B cell (primary cell): Measurements from ENCODE around the gene OLFM3. TPM values are rescaled to one million over a fixed set of nuclear protein-coding genes. Genes with fewer than 3 reads are reported as not detected.

Experiments
- ATAC-seq: fragments of 200-7000 bp; cut with Tn5 transposase; one replicate; pipeline ENCODE4 v1.10.0; 2021; ENCODE audit warnings: low read depth, mild to moderate bottlenecking, moderate number of reproducible peaks, moderate library complexity
- CTCF ChIA-PET: fragments of 350-600 bp; sonication (Branson Sonifier 250); formaldehyde crosslinking; loops from one replicate; lab custom pipeline; 2021; ENCODE audit warnings: antibody characterized with exemption, inconsistent platforms; lab: Charles Lee
- POLR2A ChIA-PET: fragments of 350-600 bp; sonication (Branson Sonifier 250); formaldehyde crosslinking; loops from one replicate; lab custom pipeline; 2021; ENCODE audit warnings: antibody characterized with exemption; lab: Charles Lee
- DNase-seq: peaks from one replicate; pipeline ENCODE4 v3.0.0; 2013
- H2AFZ ChIP-seq: 2 replicates; pipeline ENCODE4 v1.6.1; 2012; ENCODE audit warnings: mild to moderate bottlenecking, low read depth, low read length; ENCODE audit not compliant: insufficient read depth, poor library complexity, severe bottlenecking
- H3K27ac ChIP-seq, 2 donors: 1 replicate in 1 of 2; 2 replicates in 1 of 2; pipeline ENCODE4 v1.5.1; 2012 to 2013; ENCODE audit warnings: low read length in 2 of 2, mild to moderate bottlenecking in 2 of 2, moderate library complexity in 1 of 2
- H3K27me3 ChIP-seq, 4 experiments: fragments of 200-600 bp in 1 of 4; sonication (generic) in 1 of 4; replicated peaks in 1 of 4; 1 replicate in 2 of 4; 2 replicates in 2 of 4; pipeline versions ENCODE4 v1.6.1 to v1.7.0; 2013 to 2016; ENCODE audit warnings: low read length in 3 of 4, mild to moderate bottlenecking in 2 of 4, mixed read lengths in 1 of 4, moderate library complexity in 1 of 4; ENCODE audit not compliant: insufficient read depth in 4 of 4, control insufficient read depth in 3 of 4; ENCODE audit errors: control extremely low read depth in 1 of 4
- H3K36me3 ChIP-seq, 2 experiments: replicated peaks in 1 of 2; 1 replicate in 1 of 2; 2 replicates in 1 of 2; pipeline versions ENCODE4 v1.6.1 to v1.7.1; 2013; ENCODE audit warnings: low read length in 1 of 2; ENCODE audit not compliant: insufficient read depth in 2 of 2, control insufficient read depth in 1 of 2; ENCODE audit errors: control extremely low read depth in 1 of 2, extremely low read depth in 1 of 2
- H3K4me1 ChIP-seq, 2 donors: fragments of 200-600 bp in 1 of 2; sonication (generic) in 1 of 2; 1 replicate in 1 of 2; 2 replicates in 1 of 2; pipeline versions ENCODE4 v1.5.1 to v1.6.1; 2013 to 2017; ENCODE audit warnings: low read length in 2 of 2; ENCODE audit not compliant: control insufficient read depth in 2 of 2, insufficient read depth in 2 of 2
- H3K4me2 ChIP-seq: replicated peaks from 2 replicates; pipeline ENCODE3; 2012; ENCODE audit warnings: mild to moderate bottlenecking, low read depth, low read length; ENCODE audit not compliant: poor library complexity, severe bottlenecking
- H3K4me3 ChIP-seq, 5 experiments: fragments of 200-600 bp in 1 of 5; sonication (generic) in 1 of 5; 1 replicate in 3 of 5; 2 replicates in 2 of 5; pipeline versions ENCODE4 v1.5.1 to v1.7.0; 2011 to 2016; ENCODE audit warnings: low read length in 4 of 5, mild to moderate bottlenecking in 4 of 5, low read depth in 2 of 5, control low read depth in 1 of 5, moderate library complexity in 1 of 5; ENCODE audit not compliant: insufficient read depth in 1 of 5; ENCODE audit errors: control extremely low read depth in 1 of 5, extremely low read depth in 1 of 5
- H3K79me2 ChIP-seq: fragments of 200-600 bp; sonication (generic); one replicate; pipeline ENCODE4 v1.6.0; 2016; ENCODE audit warnings: low read length; ENCODE audit not compliant: control insufficient read depth, insufficient read depth
- H3K9ac ChIP-seq: fragments of 200-600 bp; sonication (generic); 2 replicates; pipeline ENCODE4 v1.6.1; 2017; ENCODE audit warnings: mild to moderate bottlenecking, low read length, moderate library complexity
- H3K9me3 ChIP-seq, 3 donors: one replicate each; pipeline versions ENCODE4 v1.6.1 to v1.7.1; 2013; ENCODE audit warnings: low read length in 2 of 3; ENCODE audit not compliant: control insufficient read depth in 2 of 3, insufficient read depth in 1 of 3; ENCODE audit errors: control extremely low read depth in 1 of 3
- H4K20me1 ChIP-seq: 2 replicates; pipeline ENCODE4 v1.6.0; 2012; ENCODE audit warnings: mild to moderate bottlenecking, low read length; ENCODE audit not compliant: insufficient read depth, control insufficient read depth, poor library complexity, severe bottlenecking
- H3K27ac Mint-ChIP-seq: one replicate; pipeline ENCODE4 v1.8.0; 2021; ENCODE audit warnings: mixed read lengths
- H3K27me3 Mint-ChIP-seq: one replicate; pipeline ENCODE4 v1.8.0; 2021; ENCODE audit warnings: mixed read lengths
- H3K4me1 Mint-ChIP-seq: one replicate; pipeline ENCODE4 v1.8.0; 2021; ENCODE audit warnings: mixed read lengths
- H3K4me3 Mint-ChIP-seq: one replicate; pipeline ENCODE4 v1.8.0; 2021; ENCODE audit warnings: mixed read lengths
- H3K9me3 Mint-ChIP-seq: one replicate; pipeline ENCODE4 v1.8.0; 2022; ENCODE audit warnings: mixed read lengths; ENCODE audit not compliant: insufficient read depth
- EZH2 ChIP-seq: IDR thresholded peaks from 2 replicates; pipeline ENCODE4 v1.6.1; 2012; ENCODE audit warnings: borderline replicate concordance, low read depth, mild to moderate bottlenecking, moderate library complexity, low read length; ENCODE audit not compliant: insufficient read depth, poor library complexity, severe bottlenecking
- WGBS: methylation state at CpG from one replicate; pipeline ENCODE4 v1.1.5; 2013; ENCODE audit warnings: missing lambda C conversion rate; ENCODE audit not compliant: insufficient coverage; 5-methylcytosine and 5-hydroxymethylcytosine counted together
- intact Hi-C: fragments of 100-400 bp; cut with micrococcal nuclease; formaldehyde crosslinking; loops from one replicate; pipeline ENCODE4 v1.10.0; 2022
- polyA plus RNA-seq: library from polyadenylated mRNA; depleted of rRNA; stranded (reverse); fragments of >200 nt; gene quantifications from 2 replicates; pipeline ENCODE4 v1.2.3, GENCODE V29; 2012
- total RNA-seq, 2 donors: library from RNA; stranded (reverse); fragments of 120-200 nt in 1 of 2; gene quantifications; 1 replicate in 1 of 2; 2 replicates in 1 of 2; pipeline versions ENCODE4 v1.2.3 to v1.2.4, GENCODE V29; 2013 to 2022
- TF ChIP-seq, protein P1 (sequence below): fragments of 200-600 bp; IDR thresholded peaks from one replicate; pipeline ENCODE4 v1.8.0; 2022; ENCODE audit warnings: antibody characterized with exemption, mild to moderate bottlenecking

The OLFM3 gene
- total and polyA plus RNA-seq, 2 donors (not counting 1 experiment from before 2014, with no cell fraction given): not detected

DNA sequence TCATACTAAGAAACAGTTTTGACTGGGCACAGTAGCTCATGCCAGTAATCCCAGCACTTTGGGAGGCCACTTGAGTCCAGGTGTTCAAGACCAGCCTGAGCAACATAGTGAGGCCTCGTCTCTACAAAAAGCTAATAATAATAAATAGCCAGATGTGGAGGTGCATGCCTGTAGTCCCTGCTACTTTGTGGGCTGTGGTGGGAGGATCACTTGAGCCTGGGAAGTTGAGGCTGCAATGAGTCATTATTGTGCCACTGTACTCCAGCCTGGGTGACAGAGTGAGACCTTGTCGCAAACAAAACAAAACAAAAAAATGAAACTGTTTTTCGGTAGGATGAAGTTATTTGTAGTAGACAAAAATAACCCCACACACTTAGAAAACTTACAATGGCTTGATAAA lies 19.0 kb upstream of the OLFM3 start:
- POLR2A ChIA-PET: no interaction called here
- peaks cover 0 to 6% (median 0%) of the 10 kb centered on the region in 3 donors for H3K9me3 ChIP-seq
- H3K9ac ChIP-seq: no peak overlapping the region
- H2AFZ ChIP-seq: no peak overlapping the region
- no peak overlapping the region for H3K4me2 ChIP-seq
- Mint-ChIP-seq H3K4me3 (no peak overlapping the region), H3K27me3 (no peaks in the 10 kb centered on the region), H3K4me1 (no peaks in the 10 kb centered on the region), H3K27ac (no peak overlapping the region), H3K9me3 (peaks cover 5% of the 10 kb centered on the region)
- no peaks in the 10 kb centered on the region for H3K79me2 ChIP-seq
- H3K27me3 ChIP-seq: no peaks in the 10 kb centered on the region
- intact Hi-C loops: no loop called here
- CTCF ChIA-PET: no interaction called here
- H3K4me3 ChIP-seq: no peak overlapping the region
- no peak for TF ChIP-seq EZH2
- TF ChIP-seq, protein P1, sequence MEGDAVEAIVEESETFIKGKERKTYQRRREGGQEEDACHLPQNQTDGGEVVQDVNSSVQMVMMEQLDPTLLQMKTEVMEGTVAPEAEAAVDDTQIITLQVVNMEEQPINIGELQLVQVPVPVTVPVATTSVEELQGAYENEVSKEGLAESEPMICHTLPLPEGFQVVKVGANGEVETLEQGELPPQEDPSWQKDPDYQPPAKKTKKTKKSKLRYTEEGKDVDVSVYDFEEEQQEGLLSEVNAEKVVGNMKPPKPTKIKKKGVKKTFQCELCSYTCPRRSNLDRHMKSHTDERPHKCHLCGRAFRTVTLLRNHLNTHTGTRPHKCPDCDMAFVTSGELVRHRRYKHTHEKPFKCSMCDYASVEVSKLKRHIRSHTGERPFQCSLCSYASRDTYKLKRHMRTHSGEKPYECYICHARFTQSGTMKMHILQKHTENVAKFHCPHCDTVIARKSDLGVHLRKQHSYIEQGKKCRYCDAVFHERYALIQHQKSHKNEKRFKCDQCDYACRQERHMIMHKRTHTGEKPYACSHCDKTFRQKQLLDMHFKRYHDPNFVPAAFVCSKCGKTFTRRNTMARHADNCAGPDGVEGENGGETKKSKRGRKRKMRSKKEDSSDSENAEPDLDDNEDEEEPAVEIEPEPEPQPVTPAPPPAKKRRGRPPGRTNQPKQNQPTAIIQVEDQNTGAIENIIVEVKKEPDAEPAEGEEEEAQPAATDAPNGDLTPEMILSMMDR: no peak
- H3K27ac ChIP-seq: no peak overlapping the region
- H3K36me3 ChIP-seq: no peaks in the 10 kb centered on the region
- WGBS: no CpG with 5 or more reads among the region's 3 CpGs
- H4K20me1 ChIP-seq: no peaks in the 10 kb centered on the region
- no peaks in the 10 kb centered on the region for H3K4me1 ChIP-seq
- ATAC-seq (no peak), DNase-seq (no peak)

DNA sequence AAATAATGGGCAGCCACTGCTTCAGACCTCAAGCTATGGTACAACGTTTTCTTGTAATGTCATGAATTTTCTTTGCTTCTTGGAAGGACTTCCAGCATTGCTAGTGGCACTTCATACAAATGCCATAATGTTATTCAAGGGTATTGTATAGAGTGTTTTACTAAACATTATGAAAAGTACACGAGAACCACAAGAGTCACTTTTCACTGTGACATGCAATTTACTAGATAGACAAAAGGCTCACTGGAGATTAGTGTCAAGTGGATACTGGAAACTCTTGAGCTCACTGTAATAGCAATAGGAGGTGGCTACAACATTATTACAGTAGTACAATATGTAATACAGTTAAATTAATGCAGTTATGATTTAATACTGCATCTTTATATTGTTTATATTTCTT lies 5.3 kb upstream of the OLFM3 start:
- no peaks in the 10 kb centered on the region for H3K79me2 ChIP-seq
- Mint-ChIP-seq H3K4me1 (no peaks in the 10 kb centered on the region), H3K9me3 (peaks cover 3% of the 10 kb centered on the region), H3K4me3 (no peak overlapping the region), H3K27me3 (peaks cover 7% of the 10 kb centered on the region), H3K27ac (no peak overlapping the region)
- no peak overlapping the region for H3K4me3 ChIP-seq
- no peak overlapping the region for H3K4me2 ChIP-seq
- H3K9me3 ChIP-seq: no peaks in the 10 kb centered on the region
- H3K9ac ChIP-seq: no peak overlapping the region
- CTCF ChIA-PET: no interaction called here
- no peak for ATAC-seq
- H3K4me1 ChIP-seq: no peaks in the 10 kb centered on the region
- no peak for TF ChIP-seq EZH2
- TF ChIP-seq, protein P1: no peak
- WGBS: no CpG with 5 or more reads among the region's 2 CpGs
- H2AFZ ChIP-seq: no peak overlapping the region
- POLR2A ChIA-PET: no interaction called here
- H3K27ac ChIP-seq: no peak overlapping the region
- no peak for DNase-seq
- peaks cover 0 to 3% (median 0%) of the 10 kb centered on the region in 4 experiments for H3K27me3 ChIP-seq
- intact Hi-C loops: no loop called here
- no peaks in the 10 kb centered on the region for H3K36me3 ChIP-seq
- no peaks in the 10 kb centered on the region for H4K20me1 ChIP-seq
